Motor neuron (in vitro differentiated cells): ENCODE results near the gene LMF1. TPM values are rescaled to one million over a fixed set of nuclear protein-coding genes. Genes with fewer than 3 reads are reported as not detected.

Experiments
- ATAC-seq, 8 experiments: fragments of 200-7000 bp; cut with Tn5 transposase; replicated peaks in 6 of 8; 2 replicates each; pipeline ENCODE4 v1.8.0; 2021; ENCODE audit warnings: mild to moderate bottlenecking in 8 of 8, moderate library complexity in 8 of 8
- H3K27ac ChIP-seq, 2 donors: fragments of 250-450 bp; sonication (Bioruptor Pico); 2 replicates each; pipeline ENCODE4 v1.9.0; 2021; ENCODE audit warnings: antibody characterized with exemption in 2 of 2, mild to moderate bottlenecking in 2 of 2, moderate library complexity in 1 of 2
- H3K4me1 ChIP-seq, 2 donors: fragments of 250-450 bp; sonication (Bioruptor Pico); replicated peaks in 1 of 2; 2 replicates each; pipeline ENCODE4 v1.6.1; 2021; ENCODE audit warnings: antibody characterized with exemption in 2 of 2, mild to moderate bottlenecking in 2 of 2, moderate library complexity in 1 of 2
- H3K4me3 ChIP-seq, 5 donors: fragments of 250-450 bp; sonication (Bioruptor Pico); 2 replicates each; pipeline ENCODE4 v1.9.0; 2021; ENCODE audit warnings: antibody characterized with exemption in 5 of 5, mild to moderate bottlenecking in 5 of 5, moderate library complexity in 4 of 5
- WGBS, 10 experiments: fragments of 450-650 bp; shearing (Covaris generic); methylation state at CpG; one replicate each; pipeline ENCODE4 v1.0.0; 2022; 5-methylcytosine and 5-hydroxymethylcytosine counted together
- in situ Hi-C, 9 experiments: fragments of 400-800 bp; cut with MboI; loops; one replicate each; pipeline ENCODE4 v1.15.0; 2021; ENCODE audit warnings: low sequenced_read_pairs in 9 of 9, low pct_unique_long_range_greater_than_20kb in 2 of 9; ENCODE audit not compliant: unreplicated experiment in 9 of 9
- total RNA-seq, 8 experiments: library from RNA; unstranded; fragments of 300-600 nt; gene quantifications; 2 replicates each; pipeline versions ENCODE4 v1.2.3 to v1.2.4, GENCODE V29; 2022

LMF1 gene
- total RNA-seq, 8 experiments from 2014 or later, result 5.1 to 20.0 (median 9.2) TPM

DNA sequence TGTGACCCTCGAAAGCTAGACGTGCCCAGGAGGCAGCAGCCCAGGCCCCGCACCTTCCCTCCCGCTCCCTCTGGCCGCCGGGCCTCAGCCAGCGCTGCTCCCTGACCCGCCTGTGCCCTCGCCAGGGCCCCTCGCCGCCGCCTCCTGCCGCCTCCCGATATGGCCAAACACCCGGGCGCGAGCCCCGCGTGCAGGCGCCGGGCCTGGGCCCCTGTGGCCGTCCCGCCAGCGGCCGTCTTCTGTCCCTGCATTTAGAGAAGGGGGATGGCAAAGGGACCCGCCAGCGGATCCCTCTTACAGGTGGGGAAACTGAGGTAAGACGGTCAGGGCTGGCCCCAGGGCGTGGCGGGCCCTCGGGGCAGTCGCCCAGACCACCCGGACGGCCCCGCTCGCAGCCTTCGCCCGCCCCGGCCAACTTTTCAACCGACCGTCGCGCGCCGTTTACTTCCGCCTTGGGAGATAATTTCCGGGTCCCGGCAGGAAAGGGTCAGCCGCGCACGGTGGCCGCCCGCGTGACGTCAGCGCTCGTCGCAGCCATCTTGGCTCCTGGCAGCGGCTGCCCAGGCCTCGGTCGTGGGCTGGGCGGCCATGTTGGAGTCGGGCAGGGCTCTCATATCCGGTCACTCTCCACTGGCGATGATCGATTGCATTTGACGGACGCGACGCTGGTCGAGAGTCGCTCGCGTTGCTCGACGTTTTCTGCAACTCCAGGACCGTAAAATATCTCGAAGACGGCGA is 163.3 kb downstream of the LMF1 start:
- in situ Hi-C loops, result loop anchor here in 5 of 9 experiments (25.0 kb wide), 1 partner anchor 255 kb away; the partner anchor contains the start of gene SSTR5 (in 5 of the 5)
- H3K27ac ChIP-seq, result peak overlapping the region; percentile 83 to 97
- peak overlapping the region; percentile 65 to 95 (median 79) for H3K4me3 ChIP-seq
- 0 to 60% (median 0%) methylated on average over 2 to 12 of the region's 80 CpGs; no CpG with 5 or more reads in 4 of the 10 experiments for WGBS, 10 experiments
- ATAC-seq, result peak; percentile 91 to 97 (median 95)
- peaks cover 12% of the 10 kb centered on the region in 2 donors for H3K4me1 ChIP-seq

- no CpG with 5 or more reads among the region's 17 CpGs for WGBS, 10 experiments
- in situ Hi-C loops, result loop anchor here in 5 of 9 experiments (25.0 kb wide), 1 partner anchor 257 kb away; the partner anchor contains the start of gene SSTR5 (in 5 of the 5)
- H3K4me1 ChIP-seq, result peaks cover 16% of the 10 kb centered on the region in 2 donors
- ATAC-seq, result no peak
- no peak overlapping the region for H3K27ac ChIP-seq
- H3K4me3 ChIP-seq, result no peak overlapping the region
Observed at GRCh38 chr16:805474-805873, 165.3 kb downstream of the LMF1 start.

- in situ Hi-C loops, result loop anchor here in 5 of 9 experiments (25.0 kb wide), 1 partner anchor 258 kb away; the partner anchor contains the start of gene SSTR5 (in 5 of the 5)
- ATAC-seq, result no peak
- Histone ChIP-seq H3K4me3 (no peak overlapping the region), H3K27ac (no peak overlapping the region), H3K4me1 (peaks cover 23 to 26% of the 10 kb centered on the region in 2 donors)
- 0 to 100% (median 54%) methylated on average over 1 to 9 of the region's 33 CpGs for WGBS, 10 experiments
Observed at GRCh38 chr16:804193-805048, 166.4 kb downstream of the LMF1 start.

GRCh38 chr16:803754-804080 is 167.1 kb downstream of the LMF1 start:
- Histone ChIP-seq H3K4me1 (peaks cover 20 to 26% of the 10 kb centered on the region in 2 donors), H3K4me3 (no peak overlapping the region), H3K27ac (no peak overlapping the region)
- no peak for ATAC-seq
- in situ Hi-C loops, result loop anchor here in 5 of 9 experiments (25.0 kb wide), 1 partner anchor 259 kb away; the partner anchor contains the start of gene SSTR5 (in 5 of the 5)
- 17 to 75% (median 40%) methylated on average over 1 to 4 of the region's 8 CpGs; no CpG with 5 or more reads in 7 of the 10 experiments for WGBS, 10 experiments

Other genes starting within 250 kb of the LMF1 start
- gene ANTKMT, start 249.8 kb downstream of the LMF1 start, total RNA-seq, result 10 to 100 TPM; 21.6 to 30.5 (median 24.5) TPM
- 10 to 100 TPM in 1 of 8 experiments, 1 to 10 TPM in 7; 2.7 to 26.1 (median 4.6) TPM for gene CCDC78, start 244.5 kb downstream of the LMF1 start, total RNA-seq
- 10 to 100 TPM in 6 of 8 experiments, 1 to 10 TPM in 2; 6.6 to 36.6 (median 14.2) TPM for gene HAGHL, start 243.9 kb downstream of the LMF1 start, total RNA-seq
- 10 to 100 TPM; 15.0 to 30.5 (median 24.9) TPM for gene CIAO3, start 230.0 kb downstream of the LMF1 start, total RNA-seq
- gene MSLN, start 210.2 kb downstream of the LMF1 start, total RNA-seq, result under 1 TPM in 3 of 8 experiments, not detected in 5; 0.23 to 0.63 (median 0.43) TPM
- gene RPUSD1, start 182.6 kb downstream of the LMF1 start, total RNA-seq, result 10 to 100 TPM in 7 of 8 experiments, 1 to 10 TPM in 1; 8.7 to 32.7 (median 15.8) TPM
- gene CHTF18, start 182.4 kb downstream of the LMF1 start, total RNA-seq, result 10 to 100 TPM in 6 of 8 experiments, 1 to 10 TPM in 2; 2.5 to 41.5 (median 12.4) TPM
- 1 to 10 TPM in 2 of 8 experiments, under 1 TPM in 3, not detected in 3; 0.56 to 2.8 (median 0.85) TPM for gene GNG13, start 170.2 kb downstream of the LMF1 start, total RNA-seq
- 10 to 100 TPM in 2 of 8 experiments, 1 to 10 TPM in 3, under 1 TPM in 3; 0.51 to 16.3 (median 4.2) TPM for gene SOX8, start 10.8 kb upstream of the LMF1 start, total RNA-seq
- under 1 TPM in 2 of 8 experiments, not detected in 6; 0.47 to 0.52 TPM for gene SSTR5, start 101.8 kb upstream of the LMF1 start, total RNA-seq
- gene C1QTNF8, start 125.3 kb upstream of the LMF1 start, total RNA-seq, result under 1 TPM in 2 of 8 experiments, not detected in 6; 0.08 to 0.28 TPM
- 10 to 100 TPM in 5 of 8 experiments, under 1 TPM in 2, not detected in 1; 0.36 to 30.6 (median 20.9) TPM for gene CACNA1H, start 182.1 kb upstream of the LMF1 start, total RNA-seq